GM23338 (cell line): Measurements from ENCODE around the gene SMYD3.

Experiments used
- ZNF331 ChIP-seq: fragments of 250-450 bp; sonication (Bioruptor Pico); IDR thresholded peaks from 2 replicates; pipeline ENCODE4 v1.5.0; 2020; ENCODE audit warnings: low read depth, mild to moderate bottlenecking, moderate library complexity
- TF ChIP-seq, protein P1 (sequence below), 2 experiments: fragments of 200-600 bp in 1 of 2; sonication (generic) in 1 of 2; conservative IDR thresholded peaks; 2 replicates each; pipeline versions ENCODE4 v1.5.1 to v1.6.1; 2016 to 2017; ENCODE audit warnings: antibody characterized with exemption in 2 of 2, low read depth in 2 of 2, mild to moderate bottlenecking in 2 of 2, moderate library complexity in 1 of 2
- TF ChIP-seq, protein P2 (sequence below): IDR thresholded peaks from 2 replicates; pipeline ENCODE4 v1.6.1; 2016; ENCODE audit warnings: antibody characterized with exemption

DNA sequence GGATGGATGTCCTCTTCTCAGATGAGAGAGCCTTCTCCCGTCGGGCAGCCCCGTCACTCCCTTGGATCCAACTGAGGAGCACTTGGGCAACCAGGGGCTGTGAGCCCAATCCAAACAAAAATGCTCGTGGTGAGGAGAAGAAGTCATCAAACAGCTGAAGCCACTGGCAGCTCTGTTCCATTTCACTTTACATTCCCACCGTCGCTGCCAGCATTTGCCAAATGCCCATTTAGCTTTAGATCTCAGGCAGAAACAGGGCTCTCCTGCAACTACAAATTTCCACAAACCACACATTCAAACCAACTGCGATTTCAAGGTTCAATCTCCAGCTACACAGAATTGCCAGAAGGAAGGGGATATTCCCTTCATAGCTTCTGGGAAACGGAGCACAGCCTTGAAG lies 634.6 kb downstream of the SMYD3 start:
- TF ChIP-seq, protein P1, sequence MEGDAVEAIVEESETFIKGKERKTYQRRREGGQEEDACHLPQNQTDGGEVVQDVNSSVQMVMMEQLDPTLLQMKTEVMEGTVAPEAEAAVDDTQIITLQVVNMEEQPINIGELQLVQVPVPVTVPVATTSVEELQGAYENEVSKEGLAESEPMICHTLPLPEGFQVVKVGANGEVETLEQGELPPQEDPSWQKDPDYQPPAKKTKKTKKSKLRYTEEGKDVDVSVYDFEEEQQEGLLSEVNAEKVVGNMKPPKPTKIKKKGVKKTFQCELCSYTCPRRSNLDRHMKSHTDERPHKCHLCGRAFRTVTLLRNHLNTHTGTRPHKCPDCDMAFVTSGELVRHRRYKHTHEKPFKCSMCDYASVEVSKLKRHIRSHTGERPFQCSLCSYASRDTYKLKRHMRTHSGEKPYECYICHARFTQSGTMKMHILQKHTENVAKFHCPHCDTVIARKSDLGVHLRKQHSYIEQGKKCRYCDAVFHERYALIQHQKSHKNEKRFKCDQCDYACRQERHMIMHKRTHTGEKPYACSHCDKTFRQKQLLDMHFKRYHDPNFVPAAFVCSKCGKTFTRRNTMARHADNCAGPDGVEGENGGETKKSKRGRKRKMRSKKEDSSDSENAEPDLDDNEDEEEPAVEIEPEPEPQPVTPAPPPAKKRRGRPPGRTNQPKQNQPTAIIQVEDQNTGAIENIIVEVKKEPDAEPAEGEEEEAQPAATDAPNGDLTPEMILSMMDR (conservative IDR thresholded peaks at IDR 0.05; ENCODE audit: low read depth in 2 of 2) = no peak
- no peak for TF ChIP-seq ZNF331 (CRISPR knock-in tag)
- TF ChIP-seq, protein P2, sequence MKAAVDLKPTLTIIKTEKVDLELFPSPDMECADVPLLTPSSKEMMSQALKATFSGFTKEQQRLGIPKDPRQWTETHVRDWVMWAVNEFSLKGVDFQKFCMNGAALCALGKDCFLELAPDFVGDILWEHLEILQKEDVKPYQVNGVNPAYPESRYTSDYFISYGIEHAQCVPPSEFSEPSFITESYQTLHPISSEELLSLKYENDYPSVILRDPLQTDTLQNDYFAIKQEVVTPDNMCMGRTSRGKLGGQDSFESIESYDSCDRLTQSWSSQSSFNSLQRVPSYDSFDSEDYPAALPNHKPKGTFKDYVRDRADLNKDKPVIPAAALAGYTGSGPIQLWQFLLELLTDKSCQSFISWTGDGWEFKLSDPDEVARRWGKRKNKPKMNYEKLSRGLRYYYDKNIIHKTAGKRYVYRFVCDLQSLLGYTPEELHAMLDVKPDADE = no peak
